Endothelial cell of umbilical vein (primary cell): ENCODE data around the gene TSSC4. TPM values are rescaled to one million over a fixed set of nuclear protein-coding genes. Genes with fewer than 3 reads are reported as not detected.

Experiments used
- BruUV-seq: library from RNA; stranded (reverse); fragments of 400-500 nt; replicated peaks from 2 replicates; lab custom pipeline; 2021; lab: Mats Ljungman, UMichigan
- CTCF ChIA-PET: fragments of 300-600, 350-600 bp; sonication (Branson Sonifier 250); formaldehyde crosslinking; loops from one replicate; lab custom pipeline; 2021; ENCODE audit warnings: antibody characterized with exemption, inconsistent platforms; lab: Charles Lee
- POLR2A ChIA-PET: fragments of 300-600, 350-600 bp; sonication (Branson Sonifier 250); formaldehyde crosslinking; loops from one replicate; lab custom pipeline; 2021; ENCODE audit warnings: antibody characterized with exemption, inconsistent platforms; lab: Charles Lee
- DNase-seq: peaks from one replicate; pipeline ENCODE4 v3.0.0-alpha.2; 2011; ENCODE audit warnings: low read depth, low spot score
- FAIRE-seq: peaks from 2 replicates; lab custom pipeline; 2011; peaks lifted over from hg19 to GRCh38; lab: Jason Lieb, UNC
- H2AFZ ChIP-seq: 2 replicates; pipeline ENCODE4 v1.6.0; 2012; ENCODE audit warnings: low read depth, low read length, control low read depth, inconsistent platforms
- H3K27ac ChIP-seq: 2 replicates; pipeline ENCODE4 v1.5.1; 2011; ENCODE audit warnings: low read depth, mild to moderate bottlenecking, control low read depth, low read length, moderate library complexity; ENCODE audit not compliant: insufficient read depth
- H3K27me3 ChIP-seq, 2 experiments: 2 replicates each; pipeline versions ENCODE4 v1.6.0 to v1.6.1; 2011; ENCODE audit warnings: low read length in 2 of 2, mixed read lengths in 1 of 2; ENCODE audit not compliant: control insufficient read depth in 2 of 2, insufficient read depth in 2 of 2
- H3K36me3 ChIP-seq, 2 experiments: 2 replicates in 1 of 2; 3 replicates in 1 of 2; pipeline ENCODE4 v1.5.1; 2011; ENCODE audit warnings: low read length in 2 of 2, mild to moderate bottlenecking in 1 of 2, moderate library complexity in 1 of 2; ENCODE audit not compliant: control insufficient read depth in 2 of 2, insufficient read depth in 2 of 2; ENCODE audit errors: extremely low read depth in 1 of 2
- H3K4me1 ChIP-seq: 3 replicates; pipeline ENCODE4 v1.5.1; 2011; ENCODE audit warnings: mild to moderate bottlenecking, low read length; ENCODE audit not compliant: control insufficient read depth, insufficient read depth; ENCODE audit errors: extremely low read depth
- H3K4me2 ChIP-seq: 2 replicates; pipeline ENCODE4 v1.6.1; 2011; ENCODE audit warnings: low read length, control low read depth, mixed read lengths; ENCODE audit not compliant: insufficient read depth
- H3K4me3 ChIP-seq, 3 experiments: fragments of 200-600 bp in 1 of 3; sonication (generic), shearing (Covaris generic) in 1 of 3; replicated peaks in 1 of 3; 2 replicates each; pipeline ENCODE4 v1.5.1; 2011 to 2016; ENCODE audit warnings: control low read depth in 3 of 3, low read length in 3 of 3, mild to moderate bottlenecking in 2 of 3, inconsistent platforms in 1 of 3, low read depth in 1 of 3, moderate library complexity in 1 of 3; ENCODE audit not compliant: insufficient read depth in 1 of 3
- H3K79me2 ChIP-seq: 2 replicates; pipeline ENCODE4 v1.6.0; 2012; ENCODE audit warnings: low read length, inconsistent platforms; ENCODE audit not compliant: control insufficient read depth, insufficient read depth
- H3K9ac ChIP-seq: replicated peaks from 2 replicates; pipeline ENCODE3; 2011; ENCODE audit warnings: low read length, control low read depth; ENCODE audit not compliant: insufficient read depth; ENCODE audit errors: extremely low read depth
- H3K9me1 ChIP-seq: replicated peaks from 3 replicates; pipeline ENCODE4 v1.6.0; 2011; ENCODE audit warnings: mild to moderate bottlenecking, low read length; ENCODE audit not compliant: control insufficient read depth, insufficient read depth; ENCODE audit errors: extremely low read depth
- H3K9me3 ChIP-seq: replicated peaks from 2 replicates; pipeline ENCODE4 v1.5.1; 2012; ENCODE audit warnings: low read length, inconsistent platforms; ENCODE audit not compliant: control insufficient read depth, insufficient read depth
- H4K20me1 ChIP-seq: replicated peaks from 2 replicates; pipeline ENCODE3; 2011; ENCODE audit warnings: mild to moderate bottlenecking, low read length; ENCODE audit not compliant: control insufficient read depth, insufficient read depth; ENCODE audit errors: extremely low read depth
- CTCF ChIP-seq, 2 donors: IDR thresholded peaks; 1 replicate in 1 of 2; 2 replicates in 1 of 2; pipeline ENCODE4 v1.5.1; 2011; ENCODE audit warnings: low read length in 2 of 2, mild to moderate bottlenecking in 2 of 2, moderate library complexity in 2 of 2, control low read depth in 1 of 2, inconsistent platforms in 1 of 2, low read depth in 1 of 2; ENCODE audit not compliant: insufficient read depth in 1 of 2; ENCODE audit errors: extremely low read depth in 1 of 2
- FOS ChIP-seq: IDR thresholded peaks from 2 replicates; pipeline ENCODE4 v1.6.1; 2011; ENCODE audit warnings: mild to moderate bottlenecking, low read length, moderate library complexity, borderline replicate concordance; ENCODE audit not compliant: insufficient read depth
- GATA2 ChIP-seq: IDR thresholded peaks from 2 replicates; pipeline ENCODE4 v1.7.0; 2011; ENCODE audit warnings: low read depth, mild to moderate bottlenecking, moderate library complexity, mixed read lengths, low read length; ENCODE audit not compliant: insufficient read length, insufficient read depth
- JUN ChIP-seq: IDR thresholded peaks from 2 replicates; pipeline ENCODE4 v1.6.1; 2011; ENCODE audit warnings: borderline replicate concordance, low read depth; ENCODE audit not compliant: insufficient read length, insufficient read depth
- MYC ChIP-seq: IDR thresholded peaks from one replicate; pipeline ENCODE4 v1.6.1; 2011; ENCODE audit warnings: mild to moderate bottlenecking, low read depth, low read length
- POLR2AphosphoS5 ChIP-seq: IDR thresholded peaks from 2 replicates; pipeline ENCODE4 v1.6.1; 2012; ENCODE audit warnings: low read depth, mild to moderate bottlenecking, control low read depth, low read length, moderate library complexity; ENCODE audit not compliant: insufficient read depth
- dilution Hi-C: fragments of 300-500 bp; cut with MboI; formaldehyde crosslinking; loops from one replicate; pipeline ENCODE4 v1.15.0; 2019; ENCODE audit warnings: low sequenced_read_pairs; ENCODE audit not compliant: extremely low pct_ligation_motif_present
- intact Hi-C: fragments of 100-400 bp; cut with micrococcal nuclease; formaldehyde crosslinking; loops from one replicate; pipeline ENCODE4 v1.10.0; 2022
- polyA plus RNA-seq, 4 experiments: library from polyadenylated mRNA; depleted of rRNA in 3 of 4; stranded (reverse) in 3 of 4; unstranded in 1 of 4; fragments of >200 nt; gene quantifications; 2 replicates each; pipeline versions ENCODE4 v1.2.1 to v1.2.3, GENCODE V29; 2011 to 2012; ENCODE audit warnings: missing spikeins in 1 of 4
- total RNA-seq: library from RNA; stranded (reverse); gene quantifications from 2 replicates; pipeline ENCODE4 v1.2.3, GENCODE V29; 2021

Gene TSSC4
- total and polyA plus RNA-seq, 2 donors (not counting 3 experiments of a cell fraction or from before 2014, with no cell fraction given), result 42.7 to 59.6 TPM

DNA sequence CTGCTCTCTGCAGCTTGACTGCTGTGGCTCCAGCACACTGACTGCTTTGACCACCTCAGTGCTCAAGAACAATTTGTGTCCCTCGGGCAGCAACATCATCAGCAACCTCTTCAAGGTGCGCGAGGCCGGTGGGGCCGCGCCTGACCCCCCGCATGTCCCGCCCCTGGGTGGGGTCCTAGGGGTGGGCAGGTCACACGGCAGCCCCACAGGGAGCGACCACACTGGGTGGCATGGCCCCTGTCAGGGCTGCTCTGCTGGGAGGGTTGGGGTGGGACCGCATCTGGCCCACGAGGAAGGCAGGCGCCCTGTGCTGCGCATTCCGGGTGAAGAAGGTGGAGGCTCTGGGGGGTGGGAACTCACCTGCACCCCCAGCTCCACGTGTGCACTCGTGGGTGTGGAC, 4.7 kb upstream of the TSSC4 start:
- CTCF ChIA-PET, result interaction anchor here (1.0 kb wide), 1 partner anchor 14 kb away, joined by 4 read pairs; no protein-coding TSS in a partner anchor

More for the DNA sequence above, 4.7 kb upstream of the TSSC4 start:
- no TSS peak for BruUV-seq
- intact Hi-C loops, result no loop called here
- peaks cover 8% of the 10 kb centered on the region for H3K4me1 ChIP-seq
- FAIRE-seq, result no peak
- no peak overlapping the region for H2AFZ ChIP-seq
- no peaks in the 10 kb centered on the region for H3K9me3 ChIP-seq
- H3K9ac ChIP-seq, result no peak overlapping the region
- TF ChIP-seq JUN, result no peak
- no peak for TF ChIP-seq FOS
- TF ChIP-seq POLR2AphosphoS5, result no peak
- no peak for TF ChIP-seq MYC
- no peak for TF ChIP-seq CTCF (IDR thresholded peaks at IDR 0.05; ENCODE audit: extremely low read depth in 1 of 2, insufficient read depth in 1 of 2, low read depth in 1 of 2, low read length in 2 of 2)
- no peak for TF ChIP-seq GATA2
- no peaks in the 10 kb centered on the region for H4K20me1 ChIP-seq
- H3K27me3 ChIP-seq, result no peaks in the 10 kb centered on the region
- POLR2A ChIA-PET, result no interaction called here
- dilution Hi-C loops, result no loop called here
- peaks cover 24% of the 10 kb centered on the region for H3K79me2 ChIP-seq
- peaks cover 7 to 39% of the 10 kb centered on the region in 2 experiments for H3K36me3 ChIP-seq
- H3K4me3 ChIP-seq, result no peak overlapping the region
- no peaks in the 10 kb centered on the region for H3K9me1 ChIP-seq
- H3K27ac ChIP-seq, result no peak overlapping the region
- no peak overlapping the region for H3K4me2 ChIP-seq
- no peak for DNase-seq
